SK-N-SH treated with all-trans-retinoic acid at 6 μM for 48 hours (cell line): ENCODE measurements around the gene C1orf159.
A peak's percentile ranks its signal among the peaks of the same experiment; 100 is the strongest.

Experiments used
- ATAC-seq: fragments of 200-7000 bp; cut with Tn5 transposase; 3 replicates; pipeline ENCODE4 v1.9.1; 2020; ENCODE audit warnings: mild to moderate bottlenecking, moderate library complexity
- BACH2 ChIP-seq: fragments of 250-450 bp; sonication (Bioruptor Pico); IDR thresholded peaks from 2 replicates; pipeline ENCODE4 v1.9.0; 2021; ENCODE audit warnings: mild to moderate bottlenecking, borderline replicate concordance
- CSDC2 ChIP-seq: fragments of 250-450 bp; sonication (Bioruptor Pico); IDR thresholded peaks from 2 replicates; pipeline ENCODE4 v1.5.0; 2020; ENCODE audit warnings: mild to moderate bottlenecking, moderate library complexity
- ESRRG ChIP-seq: fragments of 250-450 bp; sonication (Bioruptor Pico); IDR thresholded peaks from 2 replicates; pipeline ENCODE4 v1.6.1; 2021; ENCODE audit warnings: mild to moderate bottlenecking
- GLIS3 ChIP-seq: fragments of 250-450 bp; sonication (Bioruptor Pico); IDR thresholded peaks from 2 replicates; pipeline ENCODE4 v1.5.0; 2020; ENCODE audit warnings: mild to moderate bottlenecking, moderate library complexity
- ISL1 ChIP-seq: fragments of 250-450 bp; sonication (Bioruptor Pico); IDR thresholded peaks from 2 replicates; pipeline ENCODE4 v2.1.2; 2022; ENCODE audit warnings: mild to moderate bottlenecking, moderate library complexity
- OSR1 ChIP-seq: fragments of 250-450 bp; sonication (Bioruptor Pico); IDR thresholded peaks from 2 replicates; pipeline ENCODE4 v1.8.0; 2022; ENCODE audit warnings: moderate library complexity, mild to moderate bottlenecking, inconsistent platforms
- POU6F1 ChIP-seq: fragments of 250-450 bp; sonication (Bioruptor Pico); IDR thresholded peaks from 2 replicates; pipeline ENCODE4 v1.8.0; 2021; ENCODE audit warnings: low read depth, mild to moderate bottlenecking, moderate library complexity, borderline replicate concordance
- PPARA ChIP-seq: fragments of 250-450 bp; sonication (Bioruptor Pico); IDR thresholded peaks from 2 replicates; pipeline ENCODE4 v1.5.0; 2020; ENCODE audit warnings: mild to moderate bottlenecking, borderline replicate concordance
- RARB ChIP-seq: fragments of 250-450 bp; sonication (Bioruptor Pico); IDR thresholded peaks from 2 replicates; pipeline ENCODE4 v1.8.0; 2021; ENCODE audit warnings: mild to moderate bottlenecking, moderate library complexity
- SNAI2 ChIP-seq: fragments of 250-450 bp; sonication (Bioruptor Pico); IDR thresholded peaks from 2 replicates; pipeline ENCODE4 v1.5.0; 2020; ENCODE audit warnings: mild to moderate bottlenecking, moderate library complexity
- TCF4 ChIP-seq: fragments of 250-450 bp; sonication (Bioruptor Pico); IDR thresholded peaks from 2 replicates; pipeline ENCODE4 v1.8.0; 2021; ENCODE audit warnings: mild to moderate bottlenecking, moderate library complexity, borderline replicate concordance
- TOX ChIP-seq: fragments of 250-450 bp; sonication (Bioruptor Pico); IDR thresholded peaks from 2 replicates; pipeline ENCODE4 v1.8.0; 2021; ENCODE audit warnings: mild to moderate bottlenecking, moderate library complexity, borderline replicate concordance
- ZC3H10 ChIP-seq: fragments of 250-450 bp; sonication (Bioruptor Pico); IDR thresholded peaks from 2 replicates; pipeline ENCODE4 v1.5.1; 2021; ENCODE audit warnings: mild to moderate bottlenecking, moderate library complexity
- ZFP3 ChIP-seq: fragments of 250-450 bp; sonication (Bioruptor Pico); IDR thresholded peaks from 2 replicates; pipeline ENCODE4 v1.5.0; 2020; ENCODE audit warnings: mild to moderate bottlenecking, moderate library complexity
- ZFP30 ChIP-seq: fragments of 450-650 bp; formaldehyde crosslinking; IDR thresholded peaks from 2 replicates; pipeline ENCODE4 v1.5.0; 2022; ENCODE audit warnings: mild to moderate bottlenecking, moderate library complexity
- ZNF565 ChIP-seq: fragments of 450-650 bp; formaldehyde crosslinking; conservative IDR thresholded peaks from 2 replicates; pipeline ENCODE4 v1.5.0; 2020; ENCODE audit warnings: low read depth, mild to moderate bottlenecking, moderate library complexity
- ZNF70 ChIP-seq: fragments of 450-650 bp; formaldehyde crosslinking; IDR thresholded peaks from 2 replicates; pipeline ENCODE4 v1.5.0; 2020; ENCODE audit warnings: mild to moderate bottlenecking, moderate library complexity
- ZNF8 ChIP-seq: fragments of 450-650 bp; formaldehyde crosslinking; IDR thresholded peaks from 2 replicates; pipeline ENCODE4 v1.5.0; 2020; ENCODE audit warnings: mild to moderate bottlenecking, moderate library complexity
- TF ChIP-seq, protein P1 (sequence below): fragments of 250-450 bp; sonication (Bioruptor Pico); IDR thresholded peaks from 2 replicates; pipeline ENCODE4 v1.5.0; 2020; ENCODE audit warnings: mild to moderate bottlenecking, moderate library complexity
- TF ChIP-seq, protein P2 (sequence below): fragments of 250-450 bp; sonication (Bioruptor Pico); IDR thresholded peaks from 2 replicates; pipeline ENCODE4 v1.8.0; 2020; ENCODE audit warnings: mild to moderate bottlenecking, moderate library complexity, borderline replicate concordance
- TF ChIP-seq, protein P3 (sequence below): fragments of 250-450 bp; sonication (Bioruptor Pico); IDR thresholded peaks from 2 replicates; pipeline ENCODE4 v1.5.1; 2021; ENCODE audit warnings: mild to moderate bottlenecking, moderate library complexity

C1orf159 gene

DNA sequence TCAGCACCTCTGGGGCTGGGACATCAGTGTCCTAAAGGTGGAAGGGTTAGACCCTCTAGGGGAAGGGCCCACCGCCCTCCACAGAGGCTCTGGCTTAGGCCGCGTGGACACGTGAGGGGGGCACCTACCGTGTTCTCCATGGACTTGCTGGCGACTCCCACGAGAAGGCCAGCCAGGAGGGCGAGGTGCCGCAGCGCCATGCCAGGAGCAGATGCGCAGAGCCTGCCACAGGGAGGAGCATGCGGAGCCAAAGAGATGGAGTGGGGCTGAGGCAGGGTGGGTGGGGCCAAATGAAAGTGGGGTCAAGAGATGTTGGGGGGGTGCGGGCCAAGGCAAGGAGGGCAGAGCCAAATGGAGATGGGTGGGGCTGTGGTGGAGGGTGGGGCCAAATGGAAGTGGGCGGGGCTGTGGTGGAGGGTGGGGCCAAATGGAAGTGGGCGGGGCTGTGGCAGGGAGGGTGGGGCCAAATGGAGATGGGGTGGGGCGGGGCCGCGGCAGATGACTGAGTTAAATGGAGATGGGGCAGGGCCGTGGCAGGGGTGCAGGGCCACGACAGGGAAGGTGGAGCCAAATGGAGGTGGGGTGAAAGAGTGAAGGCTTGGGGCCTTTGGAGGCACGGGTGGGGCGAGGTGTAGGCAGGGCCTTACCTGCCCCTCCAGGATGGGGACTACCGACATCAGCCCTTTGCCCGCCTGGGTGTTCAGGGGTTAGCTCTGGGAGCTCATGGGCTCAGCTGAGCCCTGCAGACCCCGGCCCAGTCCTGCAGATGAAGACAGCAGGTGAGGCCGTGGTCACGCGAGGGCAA is 24.3 kb downstream of the C1orf159 start:
- peak; percentile 13; the same call in 1 of the 3 replicates for ATAC-seq
- TF ChIP-seq ZNF8 (CRISPR knock-in tag) (no peak), GLIS3 (CRISPR knock-in tag) (no peak)

DNA sequence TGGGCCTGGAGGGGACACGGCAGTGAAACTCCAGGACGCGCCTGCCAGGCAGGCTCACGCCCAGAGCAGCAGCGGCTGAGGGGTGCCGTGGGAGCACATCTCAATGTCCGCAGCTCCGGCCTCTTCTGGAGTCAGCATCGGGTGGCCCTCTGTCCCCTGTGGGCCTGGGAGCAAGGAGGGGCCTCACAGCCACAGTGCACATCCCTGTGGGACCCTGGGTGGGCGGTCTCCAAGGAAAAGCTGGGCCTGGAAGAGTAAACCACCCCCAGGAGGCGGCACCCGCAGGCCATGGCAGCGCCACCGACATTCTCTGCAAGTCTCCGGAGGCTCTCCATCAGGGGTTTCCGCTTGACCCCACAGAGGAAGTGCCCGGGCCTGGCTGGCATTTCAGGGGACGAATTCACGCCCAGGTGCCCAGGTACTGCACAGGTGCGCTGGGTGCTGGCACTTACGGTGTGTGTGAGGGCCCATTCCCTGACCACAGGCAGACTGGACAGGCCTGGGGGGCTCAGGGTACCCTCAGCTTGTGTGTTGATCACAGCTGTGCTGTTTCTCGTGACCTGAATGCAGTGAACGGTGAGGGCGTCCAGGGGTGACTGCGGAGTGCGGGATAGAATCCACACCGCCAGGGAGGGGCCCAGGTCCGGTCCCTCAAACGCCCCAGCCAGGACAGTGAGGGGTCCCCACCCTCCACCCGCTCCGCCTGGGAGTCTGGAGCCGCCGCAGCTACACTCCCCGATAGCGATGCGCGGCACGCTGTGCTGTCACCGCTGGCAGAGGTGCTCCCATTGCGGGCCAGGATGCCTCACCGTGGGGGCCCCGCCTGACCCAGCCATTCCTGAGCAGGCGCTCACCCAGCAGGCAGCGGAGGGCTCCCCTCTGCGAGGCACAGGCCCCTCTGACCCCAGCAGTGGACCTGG is 25.2 kb downstream of the C1orf159 start:
- no peak for ATAC-seq
- TF ChIP-seq ZFP30 (no peak), ESRRG (no peak), ISL1 (no peak), OSR1 (CRISPR knock-in tag) (no peak), ZFP3 (CRISPR knock-in tag) (no peak), SNAI2 (CRISPR knock-in tag) (no peak), ZC3H10 (no peak), BACH2 (CRISPR knock-in tag) (no peak), RARB (CRISPR knock-in tag) (no peak)
- TF ChIP-seq, protein P1, sequence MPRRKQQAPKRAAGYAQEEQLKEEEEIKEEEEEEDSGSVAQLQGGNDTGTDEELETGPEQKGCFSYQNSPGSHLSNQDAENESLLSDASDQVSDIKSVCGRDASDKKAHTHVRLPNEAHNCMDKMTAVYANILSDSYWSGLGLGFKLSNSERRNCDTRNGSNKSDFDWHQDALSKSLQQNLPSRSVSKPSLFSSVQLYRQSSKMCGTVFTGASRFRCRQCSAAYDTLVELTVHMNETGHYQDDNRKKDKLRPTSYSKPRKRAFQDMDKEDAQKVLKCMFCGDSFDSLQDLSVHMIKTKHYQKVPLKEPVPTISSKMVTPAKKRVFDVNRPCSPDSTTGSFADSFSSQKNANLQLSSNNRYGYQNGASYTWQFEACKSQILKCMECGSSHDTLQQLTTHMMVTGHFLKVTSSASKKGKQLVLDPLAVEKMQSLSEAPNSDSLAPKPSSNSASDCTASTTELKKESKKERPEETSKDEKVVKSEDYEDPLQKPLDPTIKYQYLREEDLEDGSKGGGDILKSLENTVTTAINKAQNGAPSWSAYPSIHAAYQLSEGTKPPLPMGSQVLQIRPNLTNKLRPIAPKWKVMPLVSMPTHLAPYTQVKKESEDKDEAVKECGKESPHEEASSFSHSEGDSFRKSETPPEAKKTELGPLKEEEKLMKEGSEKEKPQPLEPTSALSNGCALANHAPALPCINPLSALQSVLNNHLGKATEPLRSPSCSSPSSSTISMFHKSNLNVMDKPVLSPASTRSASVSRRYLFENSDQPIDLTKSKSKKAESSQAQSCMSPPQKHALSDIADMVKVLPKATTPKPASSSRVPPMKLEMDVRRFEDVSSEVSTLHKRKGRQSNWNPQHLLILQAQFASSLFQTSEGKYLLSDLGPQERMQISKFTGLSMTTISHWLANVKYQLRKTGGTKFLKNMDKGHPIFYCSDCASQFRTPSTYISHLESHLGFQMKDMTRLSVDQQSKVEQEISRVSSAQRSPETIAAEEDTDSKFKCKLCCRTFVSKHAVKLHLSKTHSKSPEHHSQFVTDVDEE (CRISPR knock-in tag) = no peak

DNA sequence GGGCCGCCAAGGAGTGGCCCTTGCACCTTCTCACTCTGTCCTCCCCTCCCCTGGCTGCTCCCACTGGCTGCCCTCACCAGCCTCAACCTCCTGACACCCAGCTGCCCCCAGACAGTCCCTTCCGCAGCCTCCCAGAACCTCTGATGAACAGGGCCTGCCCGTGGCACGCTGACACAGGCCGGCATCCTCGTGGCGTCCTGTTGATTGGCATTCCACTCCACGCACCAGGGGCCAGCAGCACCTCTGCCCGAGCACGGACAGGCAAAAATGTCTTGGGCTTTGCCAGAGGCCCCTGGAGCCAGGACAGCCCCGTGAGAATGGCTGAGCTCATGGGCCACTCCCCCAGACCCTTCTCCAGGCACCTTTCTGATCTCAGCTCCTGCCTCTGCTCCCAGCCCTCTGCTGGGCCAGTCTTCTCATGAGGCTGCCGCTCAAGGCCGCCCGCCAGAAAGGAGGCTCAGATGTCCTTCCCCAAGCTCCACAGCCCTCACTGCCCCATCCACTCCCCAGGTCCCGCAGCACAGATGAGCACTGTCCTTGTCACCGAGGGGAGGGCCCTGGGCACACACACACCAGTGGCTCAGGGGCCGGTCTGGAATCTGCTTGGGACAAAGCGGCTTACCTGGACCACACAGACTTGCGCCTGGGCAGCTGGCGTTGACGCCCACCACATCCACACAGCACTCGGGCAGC is 26.0 kb downstream of the C1orf159 start:
- TF ChIP-seq PPARA (CRISPR knock-in tag) = no peak
- no peak for TF ChIP-seq ZNF565 (CRISPR knock-in tag)
- TF ChIP-seq ISL1 = no peak
- TF ChIP-seq POU6F1 = no peak
- TF ChIP-seq, protein P2, sequence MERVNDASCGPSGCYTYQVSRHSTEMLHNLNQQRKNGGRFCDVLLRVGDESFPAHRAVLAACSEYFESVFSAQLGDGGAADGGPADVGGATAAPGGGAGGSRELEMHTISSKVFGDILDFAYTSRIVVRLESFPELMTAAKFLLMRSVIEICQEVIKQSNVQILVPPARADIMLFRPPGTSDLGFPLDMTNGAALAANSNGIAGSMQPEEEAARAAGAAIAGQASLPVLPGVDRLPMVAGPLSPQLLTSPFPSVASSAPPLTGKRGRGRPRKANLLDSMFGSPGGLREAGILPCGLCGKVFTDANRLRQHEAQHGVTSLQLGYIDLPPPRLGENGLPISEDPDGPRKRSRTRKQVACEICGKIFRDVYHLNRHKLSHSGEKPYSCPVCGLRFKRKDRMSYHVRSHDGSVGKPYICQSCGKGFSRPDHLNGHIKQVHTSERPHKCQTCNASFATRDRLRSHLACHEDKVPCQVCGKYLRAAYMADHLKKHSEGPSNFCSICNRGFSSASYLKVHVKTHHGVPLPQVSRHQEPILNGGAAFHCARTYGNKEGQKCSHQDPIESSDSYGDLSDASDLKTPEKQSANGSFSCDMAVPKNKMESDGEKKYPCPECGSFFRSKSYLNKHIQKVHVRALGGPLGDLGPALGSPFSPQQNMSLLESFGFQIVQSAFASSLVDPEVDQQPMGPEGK (CRISPR knock-in tag) = no peak
- no peak for TF ChIP-seq RARB (CRISPR knock-in tag)
- TF ChIP-seq ZNF8 (CRISPR knock-in tag) = no peak
- TF ChIP-seq ZNF70 (CRISPR knock-in tag) = no peak
- TF ChIP-seq OSR1 (CRISPR knock-in tag) = no peak
- TF ChIP-seq ZFP3 (CRISPR knock-in tag) = no peak
- ATAC-seq = no peak

DNA sequence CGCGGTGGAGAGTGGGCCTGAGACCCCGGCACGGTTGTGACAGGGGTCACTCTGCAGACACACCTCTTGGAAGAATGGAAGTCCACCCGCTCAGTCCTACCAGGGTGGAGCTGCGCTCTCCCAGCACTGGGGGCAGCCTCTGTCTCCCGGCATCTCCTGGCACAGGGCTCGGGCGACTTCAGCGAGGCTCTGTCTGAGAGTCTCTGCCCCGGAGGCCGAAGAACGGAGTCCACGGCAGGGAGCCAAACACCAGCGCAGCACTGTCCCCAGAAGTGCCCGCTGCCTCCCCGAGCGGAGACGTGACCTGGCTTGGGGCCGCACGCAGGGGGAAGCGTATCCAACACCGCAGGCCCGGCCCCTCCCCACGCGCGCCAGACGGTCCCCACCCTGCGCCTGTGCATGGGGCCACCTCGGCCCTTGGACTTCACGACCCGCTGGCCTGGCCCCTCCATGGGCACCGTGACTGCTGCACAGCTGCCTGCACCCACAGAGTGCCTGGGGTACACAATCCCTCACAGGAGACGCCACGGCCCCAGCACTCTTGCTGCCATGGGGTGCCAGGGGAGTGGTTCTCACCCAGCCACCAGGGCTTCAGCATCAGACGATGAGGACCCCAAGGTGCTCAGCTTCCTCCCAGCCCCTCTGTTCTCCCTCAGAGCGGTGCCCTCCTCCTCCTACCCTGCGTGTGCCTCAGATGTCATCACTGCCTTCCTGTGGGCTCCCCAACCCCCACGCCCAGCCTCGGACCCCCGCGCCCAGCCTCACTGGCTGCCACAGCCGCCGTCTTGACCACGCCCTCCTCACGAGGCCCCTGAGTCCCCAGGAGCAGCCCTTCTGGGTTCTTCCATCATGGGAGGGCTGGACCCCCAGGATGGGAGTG is 26.8 kb downstream of the C1orf159 start:
- ATAC-seq = no peak
- TF ChIP-seq ZC3H10 (no peak), TOX (no peak), POU6F1 (no peak), TCF4 (CRISPR knock-in tag) (no peak), GLIS3 (CRISPR knock-in tag) (no peak), ZFP3 (CRISPR knock-in tag) (no peak), RARB (CRISPR knock-in tag) (no peak), OSR1 (CRISPR knock-in tag) (no peak), ISL1 (no peak), ESRRG (no peak), CSDC2 (CRISPR knock-in tag) (no peak), BACH2 (CRISPR knock-in tag) (no peak)
- TF ChIP-seq, protein P3, sequence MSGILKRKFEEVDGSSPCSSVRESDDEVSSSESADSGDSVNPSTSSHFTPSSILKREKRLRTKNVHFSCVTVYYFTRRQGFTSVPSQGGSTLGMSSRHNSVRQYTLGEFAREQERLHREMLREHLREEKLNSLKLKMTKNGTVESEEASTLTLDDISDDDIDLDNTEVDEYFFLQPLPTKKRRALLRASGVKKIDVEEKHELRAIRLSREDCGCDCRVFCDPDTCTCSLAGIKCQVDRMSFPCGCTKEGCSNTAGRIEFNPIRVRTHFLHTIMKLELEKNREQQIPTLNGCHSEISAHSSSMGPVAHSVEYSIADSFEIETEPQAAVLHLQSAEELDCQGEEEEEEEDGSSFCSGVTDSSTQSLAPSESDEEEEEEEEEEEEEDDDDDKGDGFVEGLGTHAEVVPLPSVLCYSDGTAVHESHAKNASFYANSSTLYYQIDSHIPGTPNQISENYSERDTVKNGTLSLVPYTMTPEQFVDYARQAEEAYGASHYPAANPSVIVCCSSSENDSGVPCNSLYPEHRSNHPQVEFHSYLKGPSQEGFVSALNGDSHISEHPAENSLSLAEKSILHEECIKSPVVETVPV (CRISPR knock-in tag) = no peak
